Measurements from ENCODE around the gene KSR1.

The KSR1 gene

GRCh38 chr17:27551701-27552248 lies 95.5 kb downstream of the KSR1 start:
- H2AFZ ChIP-seq (ENCODE audit: low read depth, low read length) = no peak overlapping the region
- H3K36me3 ChIP-seq (ENCODE audit: insufficient read depth, low read length) = no peaks in the 10 kb centered on the region
- H3K9me3 ChIP-seq (ENCODE audit: low read length) = no peaks in the 10 kb centered on the region
- no peaks in the 10 kb centered on the region for H3K27me3 ChIP-seq (ENCODE audit: insufficient read depth, low read length)
- no peaks in the 10 kb centered on the region for H3K4me1 ChIP-seq (ENCODE audit: insufficient read depth, low read length)
- H3K4me3 ChIP-seq (ENCODE audit: low read length) = no peak overlapping the region

GRCh38 chr17:27552276-27552732 lies 96.1 kb downstream of the KSR1 start:
- no peak overlapping the region for H2AFZ ChIP-seq (ENCODE audit: low read depth, low read length)
- H3K36me3 ChIP-seq (ENCODE audit: insufficient read depth, low read length) = no peaks in the 10 kb centered on the region
- H3K27me3 ChIP-seq (ENCODE audit: insufficient read depth, low read length) = no peaks in the 10 kb centered on the region
- H3K9me3 ChIP-seq (ENCODE audit: low read length) = no peaks in the 10 kb centered on the region
- H3K4me3 ChIP-seq (ENCODE audit: low read length) = no peak overlapping the region
- H3K4me1 ChIP-seq (ENCODE audit: insufficient read depth, low read length) = no peaks in the 10 kb centered on the region

- Histone ChIP-seq H3K27me3 (ENCODE audit: insufficient read depth, low read length) (no peaks in the 10 kb centered on the region), H2AFZ (ENCODE audit: low read depth, low read length) (no peak overlapping the region), H3K4me3 (ENCODE audit: low read length) (no peak overlapping the region), H3K36me3 (ENCODE audit: insufficient read depth, low read length) (no peaks in the 10 kb centered on the region), H3K9me3 (ENCODE audit: low read length) (no peaks in the 10 kb centered on the region), H3K4me1 (ENCODE audit: insufficient read depth, low read length) (no peaks in the 10 kb centered on the region)
These were observed 96.8 kb downstream of the KSR1 start for GRCh38 chr17:27553019-27553511.

- Histone ChIP-seq H3K36me3 (ENCODE audit: insufficient read depth, low read length) (no peaks in the 10 kb centered on the region), H3K9me3 (ENCODE audit: low read length) (no peaks in the 10 kb centered on the region), H2AFZ (ENCODE audit: low read depth, low read length) (no peak overlapping the region), H3K4me1 (ENCODE audit: insufficient read depth, low read length) (no peaks in the 10 kb centered on the region), H3K4me3 (ENCODE audit: low read length) (no peak overlapping the region), H3K27me3 (ENCODE audit: insufficient read depth, low read length) (no peaks in the 10 kb centered on the region)
These were observed 97.9 kb downstream of the KSR1 start for GRCh38 chr17:27554152-27554551.

GRCh38 chr17:27554911-27555310 lies 98.7 kb downstream of the KSR1 start:
- Histone ChIP-seq H3K27me3 (ENCODE audit: insufficient read depth, low read length) (no peaks in the 10 kb centered on the region), H3K4me1 (ENCODE audit: insufficient read depth, low read length) (peaks cover 2% of the 10 kb centered on the region), H3K4me3 (ENCODE audit: low read length) (no peak overlapping the region), H2AFZ (ENCODE audit: low read depth, low read length) (no peak overlapping the region), H3K9me3 (ENCODE audit: low read length) (no peaks in the 10 kb centered on the region), H3K36me3 (ENCODE audit: insufficient read depth, low read length) (no peaks in the 10 kb centered on the region)

GRCh38 chr17:27555339-27555738 lies 99.1 kb downstream of the KSR1 start:
- no peak overlapping the region for H2AFZ ChIP-seq (ENCODE audit: low read depth, low read length)
- no peaks in the 10 kb centered on the region for H3K27me3 ChIP-seq (ENCODE audit: insufficient read depth, low read length)
- no peaks in the 10 kb centered on the region for H3K36me3 ChIP-seq (ENCODE audit: insufficient read depth, low read length)
- H3K4me1 ChIP-seq (ENCODE audit: insufficient read depth, low read length) = peaks cover 2% of the 10 kb centered on the region
- H3K4me3 ChIP-seq (ENCODE audit: low read length) = no peak overlapping the region
- H3K9me3 ChIP-seq (ENCODE audit: low read length) = no peaks in the 10 kb centered on the region

- Histone ChIP-seq H3K4me3 (ENCODE audit: low read length) (no peak overlapping the region), H2AFZ (ENCODE audit: low read depth, low read length) (no peak overlapping the region), H3K9me3 (ENCODE audit: low read length) (no peaks in the 10 kb centered on the region), H3K27me3 (ENCODE audit: insufficient read depth, low read length) (no peaks in the 10 kb centered on the region), H3K36me3 (ENCODE audit: insufficient read depth, low read length) (no peaks in the 10 kb centered on the region), H3K4me1 (ENCODE audit: insufficient read depth, low read length) (peaks cover 2% of the 10 kb centered on the region)
These were observed 102.1 kb downstream of the KSR1 start for GRCh38 chr17:27558341-27558740.

- Histone ChIP-seq H3K4me1 (ENCODE audit: insufficient read depth, low read length) (peaks cover 2% of the 10 kb centered on the region), H3K9me3 (ENCODE audit: low read length) (no peaks in the 10 kb centered on the region), H2AFZ (ENCODE audit: low read depth, low read length) (no peak overlapping the region), H3K4me3 (ENCODE audit: low read length) (no peak overlapping the region), H3K27me3 (ENCODE audit: insufficient read depth, low read length) (no peaks in the 10 kb centered on the region), H3K36me3 (ENCODE audit: insufficient read depth, low read length) (no peaks in the 10 kb centered on the region)
These were observed 102.7 kb downstream of the KSR1 start for GRCh38 chr17:27558842-27559505.

GRCh38 chr17:27559506-27560481 lies 103.5 kb downstream of the KSR1 start:
- Histone ChIP-seq H3K9me3 (ENCODE audit: low read length) (no peaks in the 10 kb centered on the region), H2AFZ (ENCODE audit: low read depth, low read length) (no peak overlapping the region), H3K4me1 (ENCODE audit: insufficient read depth, low read length) (peaks cover 2% of the 10 kb centered on the region), H3K4me3 (ENCODE audit: low read length) (no peak overlapping the region), H3K36me3 (ENCODE audit: insufficient read depth, low read length) (no peaks in the 10 kb centered on the region), H3K27me3 (ENCODE audit: insufficient read depth, low read length) (no peaks in the 10 kb centered on the region)

- H3K36me3 ChIP-seq (ENCODE audit: insufficient read depth, low read length) = no peaks in the 10 kb centered on the region
- no peaks in the 10 kb centered on the region for H3K27me3 ChIP-seq (ENCODE audit: insufficient read depth, low read length)
- no peaks in the 10 kb centered on the region for H3K9me3 ChIP-seq (ENCODE audit: low read length)
- no peak overlapping the region for H3K4me3 ChIP-seq (ENCODE audit: low read length)
- H3K4me1 ChIP-seq (ENCODE audit: insufficient read depth, low read length) = peaks cover 2% of the 10 kb centered on the region
- no peak overlapping the region for H2AFZ ChIP-seq (ENCODE audit: low read depth, low read length)
These were observed 104.4 kb downstream of the KSR1 start for GRCh38 chr17:27560668-27561067.

GRCh38 chr17:27562777-27563455 lies 106.7 kb downstream of the KSR1 start:
- H3K9me3 ChIP-seq (ENCODE audit: low read length) = no peaks in the 10 kb centered on the region
- no peak overlapping the region for H3K4me3 ChIP-seq (ENCODE audit: low read length)
- H3K36me3 ChIP-seq (ENCODE audit: insufficient read depth, low read length) = no peaks in the 10 kb centered on the region
- peaks cover 2% of the 10 kb centered on the region for H3K4me1 ChIP-seq (ENCODE audit: insufficient read depth, low read length)
- no peak overlapping the region for H2AFZ ChIP-seq (ENCODE audit: low read depth, low read length)
- no peaks in the 10 kb centered on the region for H3K27me3 ChIP-seq (ENCODE audit: insufficient read depth, low read length)

GRCh38 chr17:27563532-27563931 lies 107.3 kb downstream of the KSR1 start:
- H3K9me3 ChIP-seq (ENCODE audit: low read length) = no peaks in the 10 kb centered on the region
- H2AFZ ChIP-seq (ENCODE audit: low read depth, low read length) = no peak overlapping the region
- H3K36me3 ChIP-seq (ENCODE audit: insufficient read depth, low read length) = no peaks in the 10 kb centered on the region
- no peaks in the 10 kb centered on the region for H3K27me3 ChIP-seq (ENCODE audit: insufficient read depth, low read length)
- no peak overlapping the region for H3K4me3 ChIP-seq (ENCODE audit: low read length)
- peaks cover 2% of the 10 kb centered on the region for H3K4me1 ChIP-seq (ENCODE audit: insufficient read depth, low read length)

Data from neuron (in vitro differentiated cells).